ENCODE data around the gene DDB1. TPM values are rescaled to one million over a fixed set of nuclear protein-coding genes. Genes with fewer than 3 reads are reported as not detected.

Gene DDB1
- total RNA-seq, 1 experiment from 2014 or later, result 297 TPM

DNA sequence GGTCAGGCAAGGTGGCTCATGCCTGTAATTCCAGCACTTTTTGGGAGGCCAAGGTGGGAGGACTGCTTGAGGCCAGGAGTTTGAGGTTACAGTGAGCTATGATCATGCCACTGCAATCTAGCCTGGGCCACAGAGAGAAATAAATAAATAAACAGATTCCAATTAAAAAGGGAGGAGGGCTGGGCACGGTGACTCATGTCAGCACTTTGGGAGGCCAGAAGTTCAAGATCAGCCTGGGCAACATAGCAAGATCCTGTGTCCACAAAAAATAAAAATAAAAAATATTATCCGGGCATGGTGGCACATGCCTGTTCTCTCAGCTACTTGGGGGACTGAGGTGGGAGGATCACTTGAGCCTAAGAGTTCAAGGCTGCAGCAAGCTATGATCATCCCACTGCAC lies 21.3 kb upstream of the DDB1 start:
- no peaks in the 10 kb centered on the region for H3K27me3 Mint-ChIP-seq (ENCODE audit: low read depth)
- Histone ChIP-seq H3K9ac (ENCODE audit: extremely low read depth, insufficient read length, low read length) (no peak overlapping the region), H3K27me3 (ENCODE audit: insufficient read depth, low read length) (no peaks in the 10 kb centered on the region), H2AFZ (ENCODE audit: low read length) (no peak overlapping the region), H4K91ac (ENCODE audit: insufficient read length, low read depth, low read length) (no peak overlapping the region), H4K20me1 (ENCODE audit: control insufficient read depth, insufficient read depth, insufficient read length) (no peaks in the 10 kb centered on the region), H2BK20ac (ENCODE audit: low read depth, low read length, poor library complexity, severe bottlenecking) (no peak overlapping the region), H3K9me3 (ENCODE audit: control insufficient read depth, low read depth, low read length) (no peaks in the 10 kb centered on the region), H4K8ac (replicated peaks; ENCODE audit: insufficient read length, low read depth, low read length) (no peak overlapping the region), H3T11ph (ENCODE audit: low read length) (no peak overlapping the region), H3K4ac (ENCODE audit: low read depth, low read length) (no peak overlapping the region), H3K4me1 (ENCODE audit: insufficient read depth, low read length) (no peaks in the 10 kb centered on the region), H3K14ac (ENCODE audit: insufficient read depth, low read length) (no peak overlapping the region), H2BK120ac (ENCODE audit: low read depth, low read length, poor library complexity, severe bottlenecking) (no peak overlapping the region), H2AK5ac (ENCODE audit: insufficient read length, low read length) (no peak overlapping the region), H3K27ac (ENCODE audit: insufficient read length, low read depth, low read length) (no peak overlapping the region), H2BK5ac (ENCODE audit: insufficient read length, low read length) (no peak overlapping the region), H3K56ac (ENCODE audit: insufficient read length, low read depth, low read length) (no peak overlapping the region), H3K79me1 (ENCODE audit: insufficient read depth, low read depth, low read length, poor library complexity, severe bottlenecking) (no peaks in the 10 kb centered on the region), H2BK15ac (ENCODE audit: low read depth, low read length) (no peak overlapping the region), H4K5ac (ENCODE audit: insufficient read length, low read depth, low read length) (no peak overlapping the region), H3K79me2 (ENCODE audit: insufficient read depth, low read length) (no peaks in the 10 kb centered on the region), H3K4me2 (ENCODE audit: insufficient read depth, insufficient read length, low read length) (no peak overlapping the region), H3K23me2 (ENCODE audit: insufficient read length, low read depth, low read length, poor library complexity, severe bottlenecking) (no peaks in the 10 kb centered on the region), H3K23ac (ENCODE audit: insufficient read length, low read depth, low read length) (no peak overlapping the region), H3K18ac (ENCODE audit: insufficient read length, low read depth, low read length) (no peak overlapping the region), H2BK12ac (ENCODE audit: insufficient read length, low read depth, low read length) (no peak overlapping the region)
- no peak overlapping the region for H3K4me3 Mint-ChIP-seq
- no peak for DNase-seq
- peaks cover 5 to 33% (median 22%) of the 10 kb centered on the region in 3 experiments; a peak in 6 of 7 replicates for H3K36me3 Mint-ChIP-seq (ENCODE audit: insufficient read depth in 1 of 3, low read depth in 3 of 3)
- H3K9me3 Mint-ChIP-seq, result no peaks in the 10 kb centered on the region
- WGBS (ENCODE audit: extremely low coverage, insufficient read length, low lambda C conversion rate), result no CpG with 5 or more reads among the region's 2 CpGs
- TF ChIP-seq, protein P1, sequence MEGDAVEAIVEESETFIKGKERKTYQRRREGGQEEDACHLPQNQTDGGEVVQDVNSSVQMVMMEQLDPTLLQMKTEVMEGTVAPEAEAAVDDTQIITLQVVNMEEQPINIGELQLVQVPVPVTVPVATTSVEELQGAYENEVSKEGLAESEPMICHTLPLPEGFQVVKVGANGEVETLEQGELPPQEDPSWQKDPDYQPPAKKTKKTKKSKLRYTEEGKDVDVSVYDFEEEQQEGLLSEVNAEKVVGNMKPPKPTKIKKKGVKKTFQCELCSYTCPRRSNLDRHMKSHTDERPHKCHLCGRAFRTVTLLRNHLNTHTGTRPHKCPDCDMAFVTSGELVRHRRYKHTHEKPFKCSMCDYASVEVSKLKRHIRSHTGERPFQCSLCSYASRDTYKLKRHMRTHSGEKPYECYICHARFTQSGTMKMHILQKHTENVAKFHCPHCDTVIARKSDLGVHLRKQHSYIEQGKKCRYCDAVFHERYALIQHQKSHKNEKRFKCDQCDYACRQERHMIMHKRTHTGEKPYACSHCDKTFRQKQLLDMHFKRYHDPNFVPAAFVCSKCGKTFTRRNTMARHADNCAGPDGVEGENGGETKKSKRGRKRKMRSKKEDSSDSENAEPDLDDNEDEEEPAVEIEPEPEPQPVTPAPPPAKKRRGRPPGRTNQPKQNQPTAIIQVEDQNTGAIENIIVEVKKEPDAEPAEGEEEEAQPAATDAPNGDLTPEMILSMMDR (conservative IDR thresholded peaks at IDR 0.05), result no peak
- H3K27ac Mint-ChIP-seq, result no peak overlapping the region; a peak in 1 of 7 replicates
- H3K4me1 Mint-ChIP-seq, result no peaks in the 10 kb centered on the region
